PC-9 (cell line): ENCODE results near the gene B2M. TPM values are rescaled to one million over a fixed set of nuclear protein-coding genes. Genes with fewer than 3 reads are reported as not detected.

Experiments used
- BruUV-seq: library from RNA; stranded (reverse); fragments of 400-500 nt; replicated peaks from 2 replicates; lab custom pipeline; 2021; lab: Mats Ljungman, UMichigan
- CTCF ChIA-PET: fragments of 300-600 bp; sonication (Branson Sonifier 250); formaldehyde crosslinking; loops from one replicate; lab custom pipeline; 2022; ENCODE audit warnings: antibody characterized with exemption; lab: Charles Lee
- POLR2A ChIA-PET: fragments of 300-600 bp; sonication (Branson Sonifier 250); formaldehyde crosslinking; loops from one replicate; lab custom pipeline; 2022; ENCODE audit warnings: antibody characterized with exemption; ENCODE audit not compliant: unreplicated experiment; lab: Charles Lee
- DNase-seq, 2 experiments: peaks; one replicate each; pipeline versions ENCODE4 v3.0.0 to v3.0.0-alpha.2; 2015 to 2022; ENCODE audit warnings: mixed read lengths in 1 of 2
- H2AFZ ChIP-seq: fragments of 200-600 bp; sonication (generic); 2 replicates; pipeline ENCODE4 v1.8.1; 2017; ENCODE audit warnings: antibody characterized with exemption
- H3F3A ChIP-seq: fragments of 200-600 bp; sonication (generic); 2 replicates; pipeline ENCODE4 v1.8.1; 2017; ENCODE audit warnings: antibody characterized with exemption, mild to moderate bottlenecking, low read depth; ENCODE audit not compliant: insufficient read depth
- H3K27ac ChIP-seq: fragments of 200-600 bp; sonication (generic); 2 replicates; pipeline ENCODE4 v1.6.1; 2016; ENCODE audit warnings: mixed run types
- H3K27me3 ChIP-seq: fragments of 200-600 bp; sonication (generic); 2 replicates; pipeline ENCODE4 v1.6.1; 2016; ENCODE audit warnings: low read depth, mixed run types; ENCODE audit not compliant: insufficient read depth
- H3K36me3 ChIP-seq: fragments of 200-600 bp; sonication (generic); 2 replicates; pipeline ENCODE4 v1.6.1; 2016; ENCODE audit warnings: low read depth, mixed run types
- H3K4me1 ChIP-seq: fragments of 200-600 bp; sonication (generic); replicated peaks from 2 replicates; pipeline ENCODE4 v1.6.1; 2016; ENCODE audit warnings: mixed run types; ENCODE audit not compliant: insufficient read depth
- H3K4me2 ChIP-seq: fragments of 200-600 bp; sonication (generic); 2 replicates; pipeline ENCODE4 v1.6.1; 2017; ENCODE audit warnings: mixed run types
- H3K4me3 ChIP-seq: fragments of 200-600 bp; sonication (generic); 2 replicates; pipeline ENCODE4 v1.6.1; 2016; ENCODE audit warnings: mixed run types
- H3K79me2 ChIP-seq: fragments of 200-600 bp; sonication (generic); 2 replicates; pipeline ENCODE4 v1.6.1; 2017; ENCODE audit warnings: low read depth, mixed run types
- H3K9me2 ChIP-seq: fragments of 200-600 bp; sonication (generic); 2 replicates; pipeline ENCODE4 v1.8.1; 2017; ENCODE audit warnings: mild to moderate bottlenecking; ENCODE audit not compliant: insufficient read depth
- H3K9me3 ChIP-seq: fragments of 200-600 bp; sonication (generic); 2 replicates; pipeline ENCODE4 v1.8.1; 2016; ENCODE audit warnings: low read depth; ENCODE audit not compliant: insufficient read depth
- H4K20me1 ChIP-seq: fragments of 200-600 bp; sonication (generic); 2 replicates; pipeline ENCODE4 v1.8.1; 2017; ENCODE audit not compliant: insufficient read depth
- CTCF ChIP-seq: fragments of 200-600 bp; sonication (generic); conservative IDR thresholded peaks from 2 replicates; pipeline ENCODE4 v1.6.1; 2017; ENCODE audit warnings: mixed run types, antibody characterized with exemption, mild to moderate bottlenecking, moderate library complexity
- EZH2 ChIP-seq: fragments of 200-600 bp; sonication (generic); IDR thresholded peaks from 2 replicates; pipeline ENCODE4 v1.8.0; 2017; ENCODE audit warnings: antibody characterized with exemption, low read depth
- intact Hi-C: fragments of 100-400 bp; cut with micrococcal nuclease; formaldehyde crosslinking; loops from one replicate; pipeline ENCODE4 v1.10.0; 2022; ENCODE audit not compliant: unreplicated experiment
- total RNA-seq: library from RNA; stranded (reverse); gene quantifications from 2 replicates; pipeline ENCODE4 v1.2.3, GENCODE V29; 2021

The B2M gene
- total RNA-seq, 1 experiment from 2014 or later, result 685 TPM

GRCh38 chr15:44706401-44706800 lies 4.9 kb upstream of the B2M start:
- Histone ChIP-seq H3K27ac (peak overlapping the region; percentile 57), H3K4me3 (no peak overlapping the region), H3F3A (peaks cover 10% of the 10 kb centered on the region; the same call in 1 of the 2 replicates), H3K36me3 (no peaks in the 10 kb centered on the region), H3K79me2 (0 out of 2 replicates have a peak, but pooled peaks cover under 1% of the 10 kb centered on the region), H3K9me2 (no peaks in the 10 kb centered on the region), H3K4me1 (peaks cover 28% of the 10 kb centered on the region), H2AFZ (no peak overlapping the region), H3K27me3 (no peaks in the 10 kb centered on the region), H3K4me2 (peak overlapping the region; percentile 15), H4K20me1 (no peaks in the 10 kb centered on the region), H3K9me3 (no peaks in the 10 kb centered on the region)
- intact Hi-C loops, result no loop called here
- TF ChIP-seq CTCF (no peak), EZH2 (no peak)
- CTCF ChIA-PET, result no interaction called here
- BruUV-seq, result no TSS peak
- DNase-seq, result no peak
- POLR2A ChIA-PET, result no interaction called here

GRCh38 chr15:44706946-44707636 lies 4.2 kb upstream of the B2M start:
- Histone ChIP-seq H3K27ac (peak overlapping the region; percentile 57), H3K36me3 (no peaks in the 10 kb centered on the region), H2AFZ (no peak overlapping the region), H3K4me3 (no peak overlapping the region), H3K79me2 (peaks cover 7% of the 10 kb centered on the region), H3K4me2 (peak overlapping the region; percentile 30), H3F3A (peaks cover 10% of the 10 kb centered on the region; the same call in 1 of the 2 replicates), H3K9me2 (no peaks in the 10 kb centered on the region), H3K4me1 (peaks cover 28% of the 10 kb centered on the region), H4K20me1 (no peaks in the 10 kb centered on the region), H3K9me3 (no peaks in the 10 kb centered on the region), H3K27me3 (no peaks in the 10 kb centered on the region)
- no TSS peak for BruUV-seq
- POLR2A ChIA-PET, result interaction anchor here (0.6 kb wide), 1 partner anchor 162 kb away, joined by 18 read pairs; no protein-coding TSS in a partner anchor
- TF ChIP-seq EZH2 (no peak), CTCF (no peak)
- CTCF ChIA-PET, result no interaction called here
- intact Hi-C loops, result no loop called here
- peak; percentile 70 to 89 for DNase-seq

GRCh38 chr15:44710236-44711095 lies 851 bp upstream of the B2M start:
- TF ChIP-seq EZH2, result no peak
- peaks cover 41% of the 10 kb centered on the region for H3K79me2 ChIP-seq
- peak overlapping the region; percentile 53 for H3K27ac ChIP-seq
- peak overlapping the region; percentile 88 for H3K4me2 ChIP-seq
- peak overlapping the region; percentile 94 for H3K4me3 ChIP-seq
- POLR2A ChIA-PET, result interaction anchor here (0.6 to 1.2 kb wide), 3 partner anchors 16 to 47 kb away, joined by 3 to 7 read pairs (median 5); partner anchors contain the start of gene SPG11
- peaks cover 10% of the 10 kb centered on the region; the same call in 1 of the 2 replicates for H3F3A ChIP-seq
- H3K9me2 ChIP-seq, result no peaks in the 10 kb centered on the region
- peaks cover 28% of the 10 kb centered on the region for H3K4me1 ChIP-seq
- DNase-seq, result no peak
- no peaks in the 10 kb centered on the region for H3K27me3 ChIP-seq
- peak overlapping the region; percentile 88 for H2AFZ ChIP-seq
- no peaks in the 10 kb centered on the region; the same call in 1 of the 2 replicates for H3K36me3 ChIP-seq
- H3K9me3 ChIP-seq, result no peaks in the 10 kb centered on the region
- TSS peak; percentile 63 for BruUV-seq
- intact Hi-C loops, result loop anchor here (1.0 kb wide), 2 partner anchors 16 to 47 kb away; partner anchors contain the start of gene SPG11
- CTCF ChIA-PET, result interaction anchor here (0.6 to 1.6 kb wide), 5 partner anchors 16 to 307 kb away, joined by 3 to 4 read pairs (median 3); partner anchors contain the start of gene SPG11
- no peaks in the 10 kb centered on the region for H4K20me1 ChIP-seq
